Activated CD8-positive, alpha-beta T cell treated with anti-CD3 and anti-CD28 coated beads for 36 hours (primary cell): ENCODE data around the gene PPM1L. TPM values are rescaled to one million over a fixed set of nuclear protein-coding genes. Genes with fewer than 3 reads are reported as not detected.
A peak's percentile ranks its signal among the peaks of the same experiment; 100 is the strongest.

Source experiments
- ATAC-seq: fragments of 200-7000 bp; cut with Tn5 transposase; one replicate; pipeline ENCODE4 v1.10.0; 2021; ENCODE audit warnings: mild to moderate bottlenecking, moderate library complexity
- CTCF ChIA-PET: fragments of 350-600 bp; sonication (Branson Sonifier 250); formaldehyde crosslinking; loops from one replicate; lab custom pipeline; 2021; ENCODE audit warnings: antibody characterized with exemption; lab: Charles Lee
- POLR2A ChIA-PET: fragments of 350-600 bp; sonication (Branson Sonifier 250); formaldehyde crosslinking; loops from one replicate; lab custom pipeline; 2021; ENCODE audit warnings: antibody characterized with exemption; lab: Charles Lee
- DNase-seq: peaks from one replicate; pipeline ENCODE4 v3.0.0-alpha.2; 2020
- H3K27ac Mint-ChIP-seq: one replicate; pipeline ENCODE4 v1.8.0; 2021; ENCODE audit warnings: mild to moderate bottlenecking, mixed read lengths
- H3K27me3 Mint-ChIP-seq: one replicate; pipeline ENCODE4 v1.8.0; 2021; ENCODE audit warnings: mixed read lengths
- H3K36me3 Mint-ChIP-seq: one replicate; pipeline ENCODE4 v1.8.0; 2021; ENCODE audit warnings: low read depth, mixed read lengths
- H3K4me1 Mint-ChIP-seq: one replicate; pipeline ENCODE4 v1.8.0; 2021; ENCODE audit warnings: low read depth, mixed read lengths
- H3K4me3 Mint-ChIP-seq: one replicate; pipeline ENCODE4 v1.8.0; 2021; ENCODE audit warnings: mild to moderate bottlenecking, moderate library complexity, mixed read lengths
- H3K9me3 Mint-ChIP-seq: one replicate; pipeline ENCODE4 v1.8.0; 2021; ENCODE audit warnings: mixed read lengths
- CTCF ChIP-seq: fragments of 200-600 bp; IDR thresholded peaks from one replicate; pipeline ENCODE4 v1.8.0; 2022; ENCODE audit warnings: antibody characterized with exemption, mild to moderate bottlenecking
- intact Hi-C: fragments of 100-400 bp; cut with micrococcal nuclease; formaldehyde crosslinking; loops from one replicate; pipeline ENCODE4 v1.10.0; 2022
- total RNA-seq, 2 experiments: library from RNA; stranded (reverse); gene quantifications; one replicate each; pipeline ENCODE4 v1.2.3, GENCODE V29; 2021

PPM1L gene
- total RNA-seq, 2 experiments from 2014 or later, result 2.6 to 2.7 TPM

DNA sequence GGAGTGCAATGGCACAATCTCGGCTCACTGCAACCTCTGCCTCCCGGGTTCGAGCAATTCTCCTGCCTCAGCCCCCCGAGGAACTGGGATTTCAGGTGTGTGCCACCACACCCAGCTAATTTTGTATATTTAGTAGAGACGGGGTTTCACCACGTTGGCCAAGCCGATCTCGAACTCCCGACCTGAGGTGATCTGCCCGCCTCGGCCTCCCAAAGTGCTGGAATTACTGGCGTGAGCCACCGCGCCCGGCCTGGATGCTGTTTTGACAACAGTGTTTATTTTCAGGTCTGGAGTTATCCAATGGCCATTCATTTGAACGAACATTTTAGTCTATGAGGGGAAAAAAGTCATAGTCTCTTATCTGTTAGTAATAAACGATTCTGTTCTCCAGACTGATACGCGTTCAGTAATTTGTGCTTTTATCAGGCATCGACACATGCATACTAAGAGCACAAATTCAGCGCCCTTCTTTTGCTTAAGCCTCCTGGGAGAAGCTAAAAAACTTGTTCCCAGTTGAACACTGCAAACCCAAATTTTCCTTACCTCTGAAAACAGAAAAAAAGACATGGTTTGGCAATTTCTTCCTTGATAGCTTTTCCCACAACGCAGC, 347.9 kb downstream of the PPM1L start:
- CTCF ChIA-PET, result interaction anchor here (1.1 kb wide), 1 partner anchor 327 kb away, joined by 3 read pairs; no protein-coding TSS in a partner anchor
- H3K36me3 Mint-ChIP-seq, result no peaks in the 10 kb centered on the region
- peak overlapping the region; percentile 62 for H3K4me3 Mint-ChIP-seq
- no peaks in the 10 kb centered on the region for H3K9me3 Mint-ChIP-seq
- POLR2A ChIA-PET, result interaction anchor here (1.0 to 1.3 kb wide), 3 partner anchors 13 to 21 kb away, joined by 3 to 4 read pairs (median 3); no protein-coding TSS in a partner anchor
- H3K27ac Mint-ChIP-seq, result no peak overlapping the region
- ATAC-seq (no peak), DNase-seq (no peak)
- no peak for TF ChIP-seq CTCF
- H3K27me3 Mint-ChIP-seq, result peaks cover 31% of the 10 kb centered on the region
- peaks cover 7% of the 10 kb centered on the region for H3K4me1 Mint-ChIP-seq
- intact Hi-C loops, result loop anchor here (5.0 kb wide), 1 partner anchor 318 kb away; no protein-coding TSS in a partner anchor

GRCh38 chr3:161104561-161105551, 348.8 kb downstream of the PPM1L start, which contains the start of gene B3GALNT1:
Gene B3GALNT1 (minus strand): TSS chr3:161105349. CDS start chr3:161086754, 18,595 bp downstream.
- Mint-ChIP-seq H3K4me3 (peak within 1 kb of the TSS; percentile 62), H3K9me3 (no peaks in the 10 kb centered on the region), H3K27ac (peak within 1 kb of the TSS; percentile 19), H3K4me1 (peaks cover 7% of the 10 kb centered on the region), H3K36me3 (no peaks in the 10 kb centered on the region), H3K27me3 (peaks cover 35% of the 10 kb centered on the region)
- no peak for TF ChIP-seq CTCF
- CTCF ChIA-PET, result interaction anchor here (1.0 to 1.1 kb wide), 2 partner anchors 8 to 326 kb away, joined by 3 read pairs; no protein-coding TSS in a partner anchor
- DNase-seq (peak; percentile 40), ATAC-seq (peak; percentile 74)
- POLR2A ChIA-PET, result no interaction called here
- intact Hi-C loops, result loop anchor here (5.0 kb wide), 1 partner anchor 317 kb away; no protein-coding TSS in a partner anchor

DNA sequence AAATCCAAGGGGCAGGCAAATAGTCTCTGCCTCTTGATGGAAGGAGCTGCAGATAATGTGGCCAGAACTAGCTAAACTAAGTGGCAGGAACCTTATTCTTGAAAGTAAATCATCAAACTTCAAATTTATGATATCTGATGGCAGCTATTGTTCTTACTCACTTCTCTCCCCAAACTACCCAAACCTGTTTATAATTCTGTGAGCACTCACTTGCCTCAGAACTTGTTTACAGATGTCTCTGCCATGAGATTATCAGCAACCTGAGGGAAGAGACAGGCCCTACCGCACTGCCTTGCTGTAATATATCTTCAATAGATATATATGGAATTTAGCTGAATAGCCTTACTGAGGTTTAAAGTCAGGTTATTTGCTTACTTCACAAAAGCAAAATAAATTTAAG, 351.3 kb downstream of the PPM1L start:
- H3K36me3 Mint-ChIP-seq, result no peaks in the 10 kb centered on the region
- POLR2A ChIA-PET, result no interaction called here
- CTCF ChIA-PET, result interaction anchor here (0.7 to 1.7 kb wide), 3 partner anchors 9 to 53 kb away, joined by 3 to 4 read pairs (median 3); no protein-coding TSS in a partner anchor

GRCh38 chr3:161108840-161109239, 352.8 kb downstream of the PPM1L start:
- DNase-seq, result no peak
- ChIA-PET CTCF (no interaction called here), POLR2A (no interaction called here)
- no peak for TF ChIP-seq CTCF
- H3K4me1 Mint-ChIP-seq, result peaks cover 7% of the 10 kb centered on the region
- H3K4me3 Mint-ChIP-seq, result no peak overlapping the region
- H3K27me3 Mint-ChIP-seq, result peaks cover 35% of the 10 kb centered on the region
- intact Hi-C loops, result no loop called here
- H3K27ac Mint-ChIP-seq, result no peak overlapping the region
- no peaks in the 10 kb centered on the region for H3K36me3 Mint-ChIP-seq
- H3K9me3 Mint-ChIP-seq, result no peaks in the 10 kb centered on the region
- no peak for ATAC-seq

More for the DNA sequence above, 351.3 kb downstream of the PPM1L start:
- DNase-seq (no peak), ATAC-seq (no peak)
- Mint-ChIP-seq H3K4me3 (no peak overlapping the region), H3K27ac (no peak overlapping the region), H3K9me3 (no peaks in the 10 kb centered on the region), H3K4me1 (peaks cover 7% of the 10 kb centered on the region), H3K27me3 (peaks cover 40% of the 10 kb centered on the region)
- intact Hi-C loops, result no loop called here
- TF ChIP-seq CTCF, result no peak
